ENCODE measurements around the gene AFF1. TPM values are rescaled to one million over a fixed set of nuclear protein-coding genes. Genes with fewer than 3 reads are reported as not detected.
"Not testable (repeated sequence)": the region's sequence is repeated elsewhere in the genome, so short reads cannot be mapped to it uniquely, and the experiment has no call there.

The AFF1 gene
- polyA plus RNA-seq, 3 donors: 43.7 to 61.5 (median 51.0) TPM

GRCh38 chr4:87019246-87019791, 84.5 kb downstream of the AFF1 start:
- DNase-seq (ENCODE audit: extremely low read depth in 1 of 11, low read depth in 9 of 11, low spot score in 4 of 11): no peak

DNA sequence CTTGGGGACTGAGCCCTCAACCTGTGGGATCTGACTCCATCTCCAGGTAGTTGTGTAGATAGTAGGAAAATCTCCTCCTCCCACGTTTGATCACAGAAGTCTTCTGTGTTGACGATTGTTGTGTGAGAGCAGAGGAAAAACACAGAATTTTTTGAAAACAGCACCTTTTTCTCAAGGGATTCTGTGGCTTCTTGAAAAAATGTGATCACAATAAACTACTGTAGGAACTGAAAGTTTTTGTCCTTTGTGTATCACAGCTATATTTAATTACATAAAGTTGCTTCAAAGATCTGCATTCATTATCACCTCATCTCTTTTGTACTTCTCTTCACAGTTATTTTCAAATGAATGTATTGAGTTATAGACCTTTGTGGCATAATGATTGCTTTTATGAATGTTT, 85.1 kb downstream of the AFF1 start:
- no peak for DNase-seq (ENCODE audit: extremely low read depth in 1 of 11, low read depth in 9 of 11, low spot score in 4 of 11)

- no peak for DNase-seq (ENCODE audit: extremely low read depth in 1 of 11, low read depth in 9 of 11, low spot score in 4 of 11)
Observed at GRCh38 chr4:87024201-87024600, 89.4 kb downstream of the AFF1 start.

DNA sequence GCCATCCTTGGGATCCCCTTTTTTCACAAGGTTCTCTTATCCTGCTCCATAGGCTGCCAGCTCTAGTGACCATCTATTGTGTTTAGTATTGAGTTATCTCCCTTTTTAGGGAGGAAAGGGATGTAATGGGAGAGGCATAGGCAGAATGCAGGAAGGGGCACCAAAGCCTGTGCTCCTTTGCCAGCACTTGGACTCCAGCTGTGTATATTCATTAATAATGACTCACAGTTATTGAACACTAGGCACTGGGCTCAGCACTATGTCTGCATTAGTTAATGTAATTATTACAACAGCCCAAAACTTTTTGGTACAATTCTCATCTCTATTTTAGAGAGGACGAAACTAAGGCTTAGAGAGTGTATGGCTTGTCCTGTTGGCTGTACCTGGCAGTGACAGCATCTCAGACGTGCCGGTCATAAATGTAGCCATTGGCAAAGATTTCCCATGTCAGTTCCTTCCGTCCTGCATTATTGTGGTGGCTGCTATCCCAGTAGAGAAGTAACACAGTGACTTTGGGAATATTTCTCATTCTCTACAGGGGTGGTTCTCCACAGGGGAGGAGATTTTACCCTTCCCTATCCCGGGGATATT, 90.3 kb downstream of the AFF1 start:
- no peak for DNase-seq (ENCODE audit: extremely low read depth in 1 of 11, low read depth in 9 of 11, low spot score in 4 of 11)

DNA sequence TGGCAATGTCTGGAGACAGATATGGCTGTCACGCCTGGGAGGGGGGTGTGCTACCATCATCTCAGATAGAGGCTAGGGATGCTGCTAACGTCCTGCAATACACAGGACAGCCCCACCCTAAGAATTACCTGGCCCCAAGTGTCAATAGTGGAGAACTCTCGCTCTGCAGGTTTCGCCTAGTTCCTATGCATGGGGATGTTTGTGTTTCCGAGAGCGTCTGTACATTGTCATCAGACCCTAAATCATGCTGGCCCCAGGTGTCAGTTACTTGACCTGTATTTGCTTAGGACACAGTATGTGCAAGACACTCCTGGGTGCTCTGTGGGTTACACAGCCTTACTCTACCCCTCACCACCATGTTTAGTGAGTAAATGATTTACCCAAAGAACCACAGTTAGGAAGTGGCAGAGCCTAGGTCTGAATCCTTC, 90.8 kb downstream of the AFF1 start:
- DNase-seq (ENCODE audit: extremely low read depth in 1 of 11, low read depth in 9 of 11, low spot score in 4 of 11): no peak

GRCh38 chr4:87026800-87027495, 92.1 kb downstream of the AFF1 start:
- DNase-seq (ENCODE audit: extremely low read depth in 1 of 11, low read depth in 9 of 11, low spot score in 4 of 11): no peak

GRCh38 chr4:87029356-87029755, 94.5 kb downstream of the AFF1 start:
- DNase-seq (ENCODE audit: extremely low read depth in 1 of 11, low read depth in 9 of 11, low spot score in 4 of 11): no peak

DNA sequence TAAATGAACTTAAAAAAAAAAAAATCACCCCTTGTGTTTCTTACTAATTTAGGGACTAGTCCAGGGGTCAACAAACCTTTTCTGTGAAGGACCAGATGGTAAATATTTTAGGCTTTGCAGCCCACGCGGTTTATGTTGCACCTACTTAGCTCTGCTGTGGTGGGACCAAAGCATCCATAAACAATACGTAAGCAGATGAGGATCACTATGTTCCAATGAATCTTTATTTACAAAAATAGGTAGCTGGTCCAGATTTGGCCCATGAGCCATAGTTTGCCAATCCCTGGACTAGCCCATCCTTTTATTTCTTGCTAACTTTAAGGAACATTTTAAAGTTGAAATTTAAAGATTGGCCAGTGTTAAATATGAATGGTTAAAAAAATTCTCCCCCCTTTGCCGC, 95.3 kb downstream of the AFF1 start:
- no peak for DNase-seq (ENCODE audit: extremely low read depth in 1 of 11, low read depth in 9 of 11, low spot score in 4 of 11)

- DNase-seq (ENCODE audit: extremely low read depth in 1 of 11, low read depth in 9 of 11, low spot score in 4 of 11): peak in 1 of 11 donors; percentile 60
Observed at GRCh38 chr4:87030755-87031441, 96.1 kb downstream of the AFF1 start.

- no peak for DNase-seq (ENCODE audit: extremely low read depth in 1 of 11, low read depth in 9 of 11, low spot score in 4 of 11)
Observed at GRCh38 chr4:87031920-87032319, 97.1 kb downstream of the AFF1 start.

DNA sequence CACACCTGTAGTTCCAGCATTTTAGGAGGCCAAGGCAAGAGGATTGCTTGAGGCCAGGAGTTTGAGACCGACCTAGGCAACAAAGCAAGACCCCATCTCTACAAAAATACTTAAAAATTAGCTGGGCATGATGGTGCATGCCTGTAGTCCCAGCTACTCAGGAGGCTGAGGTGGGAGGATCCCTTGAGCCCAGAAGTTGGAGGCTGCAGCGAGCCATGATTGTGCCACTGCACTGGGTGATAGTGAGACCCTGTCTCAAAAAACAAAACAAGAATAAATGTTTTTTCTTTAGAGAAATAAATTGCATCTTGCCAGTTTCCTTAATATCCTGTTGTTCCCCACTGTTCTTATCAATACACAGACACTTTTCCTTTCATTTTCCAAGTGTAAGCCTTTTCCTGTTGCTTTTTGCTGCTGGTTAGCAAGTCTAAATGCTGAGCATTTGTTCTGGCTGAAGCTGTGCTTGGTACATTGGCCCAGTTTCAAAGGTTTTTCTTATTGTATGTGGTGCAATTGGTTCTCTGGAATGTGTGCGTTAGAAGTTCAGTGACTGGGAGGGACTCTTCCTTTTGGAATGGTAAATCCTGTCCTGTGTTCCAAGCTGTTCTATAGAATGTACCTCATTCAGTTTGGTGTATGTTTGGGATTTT, 98.2 kb downstream of the AFF1 start:
- no peak for DNase-seq (ENCODE audit: extremely low read depth in 1 of 11, low read depth in 9 of 11, low spot score in 4 of 11)

DNA sequence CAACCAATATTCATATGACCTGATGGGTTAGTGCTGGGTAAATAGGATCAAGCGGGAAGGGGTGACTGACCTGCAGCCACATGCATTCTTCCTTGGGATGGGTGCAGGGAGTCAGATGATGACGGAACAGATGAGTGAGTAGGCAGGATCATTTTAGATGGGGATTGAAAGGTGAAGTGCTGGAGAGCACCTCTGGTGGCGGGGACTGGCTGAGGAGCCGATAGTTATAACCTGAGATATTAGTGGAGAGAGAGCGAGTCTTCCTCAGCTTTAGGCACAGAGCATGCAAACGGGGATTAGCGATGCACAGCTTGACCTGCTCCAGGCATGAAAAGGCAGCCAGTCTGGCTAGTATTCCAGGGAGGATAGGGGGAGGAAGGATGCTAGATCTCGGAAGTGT, 99.1 kb downstream of the AFF1 start:
- no peak for DNase-seq (ENCODE audit: extremely low read depth in 1 of 11, low read depth in 9 of 11, low spot score in 4 of 11)

GRCh38 chr4:87034527-87034926, 99.7 kb downstream of the AFF1 start:
- DNase-seq (ENCODE audit: extremely low read depth in 1 of 11, low read depth in 9 of 11, low spot score in 4 of 11): no peak

DNA sequence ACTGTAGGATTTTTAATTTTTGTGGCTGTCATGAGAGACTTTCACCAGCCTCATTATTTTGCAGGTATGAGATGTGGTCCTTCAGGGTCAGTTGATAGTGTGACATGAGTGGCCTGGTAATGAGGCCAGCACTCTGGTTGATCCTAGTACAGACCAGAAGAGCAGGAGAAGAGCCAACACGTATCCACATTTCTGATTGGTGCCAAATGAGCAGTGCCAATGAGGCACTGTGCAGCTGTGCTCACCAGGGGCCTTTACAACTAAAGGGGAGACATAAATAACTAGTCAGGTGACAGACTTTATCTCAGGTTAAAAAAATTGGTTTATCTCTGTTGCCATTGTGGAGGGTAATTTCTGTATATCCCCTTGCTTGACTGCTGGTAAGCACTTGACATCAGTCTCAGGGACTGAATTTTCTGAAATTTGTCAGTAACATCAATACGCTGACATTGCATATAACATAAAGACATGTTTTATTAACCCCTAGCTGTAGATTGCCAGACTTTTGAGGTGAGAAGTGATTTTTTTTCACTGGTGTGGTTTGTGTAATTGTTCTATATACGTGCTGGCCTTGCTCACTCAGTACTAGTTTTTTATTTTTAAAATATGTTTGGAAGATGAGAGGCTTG, 101.2 kb downstream of the AFF1 start:
- DNase-seq (ENCODE audit: extremely low read depth in 1 of 11, low read depth in 9 of 11, low spot score in 4 of 11): no peak

DNA sequence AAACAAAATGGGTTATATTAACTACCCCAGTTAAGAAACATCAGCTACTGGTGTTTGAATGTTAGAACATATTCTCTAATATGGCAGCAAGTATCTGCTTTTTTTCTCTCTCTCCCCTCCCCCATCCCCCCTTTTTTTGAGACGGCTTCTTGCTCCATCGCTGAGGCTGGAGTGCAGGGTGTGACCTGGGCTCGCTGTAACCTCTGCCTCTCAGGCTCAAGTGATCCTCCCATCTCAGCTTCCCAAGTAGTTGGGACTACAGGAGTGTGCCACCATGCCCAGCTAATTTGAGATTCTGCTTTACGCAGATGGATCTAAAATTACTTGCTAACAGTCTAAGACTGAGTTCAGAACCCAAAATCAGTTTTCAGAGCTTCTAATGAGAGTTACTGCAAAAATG, 101.9 kb downstream of the AFF1 start:
- no peak for DNase-seq (ENCODE audit: extremely low read depth in 1 of 11, low read depth in 9 of 11, low spot score in 4 of 11)

DNA sequence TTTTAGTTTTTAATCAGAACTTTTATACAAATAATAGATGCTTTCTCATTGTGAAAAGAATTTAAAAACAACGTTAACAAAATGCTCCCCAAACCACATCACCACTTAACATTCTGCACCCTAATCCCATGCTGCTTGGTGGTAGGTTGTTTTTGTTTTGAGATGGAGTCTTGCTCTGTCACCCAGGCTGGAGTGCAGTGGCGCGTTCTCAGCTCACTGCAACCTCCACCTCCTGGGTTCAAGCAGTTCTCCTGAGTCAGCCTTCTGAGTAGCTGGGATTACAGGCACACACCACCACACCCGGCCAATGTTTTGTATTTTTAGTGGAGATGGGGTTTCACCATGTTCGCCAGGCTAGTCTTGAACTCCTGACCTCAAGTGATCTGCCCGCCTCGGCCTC, 102.4 kb downstream of the AFF1 start:
- not testable (repeated sequence) for DNase-seq (ENCODE audit: extremely low read depth in 1 of 11, low read depth in 9 of 11, low spot score in 4 of 11)

DNA sequence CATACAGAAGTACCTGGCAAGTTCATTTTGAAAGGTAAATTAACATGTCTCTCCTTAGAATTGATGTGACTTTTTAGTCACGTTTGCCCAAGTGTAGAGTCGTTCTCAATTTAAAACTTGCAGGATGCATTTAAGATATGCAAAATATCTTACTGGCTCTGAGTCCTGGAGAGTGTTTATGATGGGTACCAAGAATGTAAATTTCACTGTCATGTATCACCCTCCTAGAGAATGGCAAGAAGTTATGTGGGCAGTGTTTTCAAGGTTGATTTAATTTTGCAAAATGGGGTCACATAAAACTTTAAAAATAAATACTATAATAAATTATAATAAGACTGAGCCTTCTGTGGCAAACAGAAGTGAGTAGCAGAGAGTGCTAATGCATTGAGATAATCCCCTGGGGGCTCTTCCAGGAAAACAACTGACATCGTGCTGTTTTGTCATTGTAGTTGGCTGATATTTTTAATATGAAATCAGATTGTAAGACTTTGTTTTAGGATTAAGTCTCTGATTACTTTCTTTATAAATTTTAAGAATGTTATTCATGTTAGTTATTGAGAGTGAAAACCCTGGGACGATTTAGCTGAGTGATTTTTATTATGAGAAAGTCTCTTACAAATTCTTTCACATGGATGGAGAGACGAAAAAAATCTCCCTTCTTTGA, 103.0 kb downstream of the AFF1 start:
- DNase-seq (ENCODE audit: extremely low read depth in 1 of 11, low read depth in 9 of 11, low spot score in 4 of 11): no peak

GRCh38 chr4:87038837-87039615, 104.2 kb downstream of the AFF1 start:
- DNase-seq (ENCODE audit: extremely low read depth in 1 of 11, low read depth in 9 of 11, low spot score in 4 of 11): peak in 8 of 11 donors; percentile 57 to 86 (median 76)

All from renal cortex interstitium (tissue), 11 donors.